GM23338 (cell line): ENCODE measurements around the gene LAMTOR1. TPM values are rescaled to one million over a fixed set of nuclear protein-coding genes. Genes with fewer than 3 reads are reported as not detected.
A peak's percentile ranks its signal among the peaks of the same experiment; 100 is the strongest.

Experiments used
- ATAC-seq: fragments of 200-7000 bp; cut with Tn5 transposase; 3 replicates; pipeline ENCODE4 v1.9.1; 2020
- DNase-seq: peaks from one replicate; pipeline ENCODE4 v3.0.0-alpha.2; 2015; ENCODE audit warnings: low spot score
- H2AFZ ChIP-seq: fragments of 200-600 bp; sonication (generic); 2 replicates; pipeline ENCODE4 v1.8.0; 2016; ENCODE audit warnings: antibody characterized with exemption, mild to moderate bottlenecking, moderate library complexity
- H3F3A ChIP-seq: fragments of 200-600 bp; sonication (generic); replicated peaks from 2 replicates; pipeline ENCODE4 v1.8.0; 2017; ENCODE audit warnings: antibody characterized with exemption, mixed run types, low read depth
- H3K27ac ChIP-seq: fragments of 200-600 bp; sonication (generic); 2 replicates; pipeline ENCODE4 v1.6.1; 2016; ENCODE audit warnings: low read depth
- H3K27me3 ChIP-seq: fragments of 200-600 bp; sonication (generic); 2 replicates; pipeline ENCODE4 v1.8.0; 2016; ENCODE audit warnings: mild to moderate bottlenecking, mixed run types, moderate library complexity; ENCODE audit not compliant: insufficient read depth
- H3K36me3 ChIP-seq: fragments of 200-600 bp; sonication (generic); 2 replicates; pipeline ENCODE4 v1.8.0; 2016; ENCODE audit warnings: mild to moderate bottlenecking; ENCODE audit not compliant: insufficient read depth
- H3K4me1 ChIP-seq: fragments of 200-600 bp; sonication (generic); 2 replicates; pipeline ENCODE4 v1.8.0; 2016; ENCODE audit warnings: mild to moderate bottlenecking, moderate library complexity; ENCODE audit not compliant: insufficient read depth
- H3K4me2 ChIP-seq: fragments of 200-600 bp; sonication (generic); 2 replicates; pipeline ENCODE4 v1.7.1; 2017; ENCODE audit warnings: mixed run types
- H3K4me3 ChIP-seq: fragments of 200-600 bp; sonication (generic); 2 replicates; pipeline ENCODE4 v1.6.1; 2016; ENCODE audit warnings: mixed run types
- H3K79me2 ChIP-seq: fragments of 200-600 bp; sonication (generic); replicated peaks from 2 replicates; pipeline ENCODE4 v1.8.0; 2017; ENCODE audit warnings: mild to moderate bottlenecking; ENCODE audit not compliant: insufficient read depth
- H3K9me2 ChIP-seq: fragments of 200-600 bp; sonication (generic); 2 replicates; pipeline ENCODE4 v1.8.0; 2017; ENCODE audit not compliant: insufficient read depth
- H4K20me1 ChIP-seq: fragments of 200-600 bp; sonication (generic); replicated peaks from 2 replicates; pipeline ENCODE4 v1.8.0; 2017; ENCODE audit warnings: mild to moderate bottlenecking; ENCODE audit not compliant: insufficient read depth
- H3K27ac Mint-ChIP-seq: 2 replicates; pipeline ENCODE4 v1.8.0; 2020; ENCODE audit warnings: inconsistent platforms, mild to moderate bottlenecking, moderate library complexity, mixed read lengths
- H3K27me3 Mint-ChIP-seq: 3 replicates; pipeline ENCODE4 v1.8.0; 2022; ENCODE audit warnings: low read depth, mild to moderate bottlenecking, moderate library complexity, mixed read lengths, inconsistent platforms; ENCODE audit not compliant: insufficient read depth, poor library complexity
- H3K36me3 Mint-ChIP-seq: 3 replicates; pipeline ENCODE4 v1.8.0; 2021; ENCODE audit warnings: low read depth, mild to moderate bottlenecking, inconsistent platforms, moderate library complexity, mixed read lengths
- H3K4me1 Mint-ChIP-seq: 3 replicates; pipeline ENCODE4 v1.8.0; 2020; ENCODE audit warnings: mild to moderate bottlenecking, inconsistent platforms, mixed read lengths
- H3K4me3 Mint-ChIP-seq: 3 replicates; pipeline ENCODE4 v1.8.0; 2021; ENCODE audit warnings: moderate library complexity, mild to moderate bottlenecking, inconsistent platforms, mixed read lengths
- H3K9me3 Mint-ChIP-seq: 3 replicates; pipeline ENCODE4 v1.8.0; 2020; ENCODE audit warnings: moderate library complexity, mild to moderate bottlenecking, inconsistent platforms, mixed read lengths
- CREB1 ChIP-seq: fragments of 250-450 bp; sonication (Bioruptor Pico); IDR thresholded peaks from 2 replicates; pipeline ENCODE4 v1.5.0; 2020; ENCODE audit warnings: low read depth, mild to moderate bottlenecking, moderate library complexity
- EZH2 ChIP-seq: fragments of 200-600 bp; sonication (generic); IDR thresholded peaks from one replicate; pipeline ENCODE4 v1.8.0; 2017; ENCODE audit warnings: antibody characterized with exemption, mild to moderate bottlenecking, low read depth; ENCODE audit not compliant: unreplicated experiment
- EZH2phosphoT487 ChIP-seq: fragments of 200-600 bp; sonication (generic); IDR thresholded peaks from one replicate; pipeline ENCODE4 v1.8.1; 2018; ENCODE audit warnings: antibody characterized with exemption; ENCODE audit not compliant: unreplicated experiment
- JUNB ChIP-seq: IDR thresholded peaks from one replicate; pipeline ENCODE4 v1.6.1; 2016; ENCODE audit warnings: antibody characterized with exemption; ENCODE audit not compliant: unreplicated experiment
- NANOG ChIP-seq: IDR thresholded peaks from 2 replicates; pipeline ENCODE4 v1.6.1; 2016; ENCODE audit warnings: antibody characterized with exemption, borderline replicate concordance
- POLR2AphosphoS5 ChIP-seq: IDR thresholded peaks from 2 replicates; pipeline ENCODE4 v1.6.1; 2016; ENCODE audit warnings: antibody characterized with exemption, low read depth
- STAT1 ChIP-seq: IDR thresholded peaks from one replicate; pipeline ENCODE4 v1.6.1; 2016; ENCODE audit warnings: antibody characterized with exemption; ENCODE audit not compliant: unreplicated experiment
- ZNF114 ChIP-seq: fragments of 250-450 bp; sonication (Bioruptor Pico); IDR thresholded peaks from 2 replicates; pipeline ENCODE4 v1.5.0; 2020; ENCODE audit warnings: mild to moderate bottlenecking, moderate library complexity
- ZNF331 ChIP-seq: fragments of 250-450 bp; sonication (Bioruptor Pico); IDR thresholded peaks from 2 replicates; pipeline ENCODE4 v1.5.0; 2020; ENCODE audit warnings: low read depth, mild to moderate bottlenecking, moderate library complexity
- polyA plus RNA-seq: library from polyadenylated mRNA; unstranded; fragments of >200 nt; fragmentation: Nextera tagmentation; extraction: Ambion mirVana; gene quantifications from 2 replicates; pipeline ENCODE4 v1.2.1, GENCODE V29; 2016
- total RNA-seq: library from RNA; depleted of rRNA; stranded (reverse); fragments of >200 nt; shearing (Covaris generic); gene quantifications from 2 replicates; pipeline ENCODE4 v1.2.3, GENCODE V29; 2014
- TF ChIP-seq, protein P1 (sequence below): IDR thresholded peaks from 2 replicates; pipeline ENCODE4 v1.6.1; 2016; ENCODE audit warnings: antibody characterized with exemption
- TF ChIP-seq, protein P2 (sequence below), 2 experiments: fragments of 200-600 bp in 1 of 2; sonication (generic) in 1 of 2; conservative IDR thresholded peaks; 2 replicates each; pipeline versions ENCODE4 v1.5.1 to v1.6.1; 2016 to 2017; ENCODE audit warnings: antibody characterized with exemption in 2 of 2, low read depth in 2 of 2, mild to moderate bottlenecking in 2 of 2, moderate library complexity in 1 of 2
- TF ChIP-seq, protein P3 (sequence below): IDR thresholded peaks from one replicate; pipeline ENCODE4 v1.6.1; 2018; ENCODE audit warnings: antibody characterized with exemption; ENCODE audit not compliant: unreplicated experiment
- TF ChIP-seq, protein P4 (sequence below): fragments of 250-450 bp; sonication (Bioruptor Pico); IDR thresholded peaks from 2 replicates; pipeline ENCODE4 v1.5.0; 2020; ENCODE audit warnings: mild to moderate bottlenecking, moderate library complexity

The LAMTOR1 gene
- total and polyA plus RNA-seq, 2 experiments from 2014 or later = 112 to 157 TPM

DNA sequence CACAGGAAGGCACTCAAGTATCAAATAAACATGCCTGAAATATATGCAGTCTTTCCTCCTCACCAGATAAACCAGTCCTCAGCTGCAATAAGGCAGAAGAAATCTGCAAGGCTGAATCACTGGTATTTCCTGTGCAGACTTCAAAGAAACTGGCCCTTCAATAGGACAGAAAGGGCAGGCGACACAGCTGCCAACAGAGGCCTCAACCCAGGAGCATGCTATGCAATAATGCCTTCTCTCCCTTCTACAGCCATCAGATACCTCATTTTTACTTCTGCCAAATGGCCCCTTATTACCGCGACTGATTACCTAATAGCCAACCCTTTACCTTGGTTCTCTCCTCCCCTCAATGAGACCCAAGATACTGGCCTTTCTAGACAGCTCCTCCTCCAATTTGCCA, 30.7 kb downstream of the LAMTOR1 start:
- TF ChIP-seq ZNF114 (CRISPR knock-in tag) (no peak), EZH2phosphoT487 (no peak), CREB1 (CRISPR knock-in tag) (no peak), NANOG (no peak), EZH2 (no peak), ZNF331 (CRISPR knock-in tag) (no peak), JUNB (no peak), POLR2AphosphoS5 (no peak), STAT1 (no peak)
- TF ChIP-seq, protein P1, sequence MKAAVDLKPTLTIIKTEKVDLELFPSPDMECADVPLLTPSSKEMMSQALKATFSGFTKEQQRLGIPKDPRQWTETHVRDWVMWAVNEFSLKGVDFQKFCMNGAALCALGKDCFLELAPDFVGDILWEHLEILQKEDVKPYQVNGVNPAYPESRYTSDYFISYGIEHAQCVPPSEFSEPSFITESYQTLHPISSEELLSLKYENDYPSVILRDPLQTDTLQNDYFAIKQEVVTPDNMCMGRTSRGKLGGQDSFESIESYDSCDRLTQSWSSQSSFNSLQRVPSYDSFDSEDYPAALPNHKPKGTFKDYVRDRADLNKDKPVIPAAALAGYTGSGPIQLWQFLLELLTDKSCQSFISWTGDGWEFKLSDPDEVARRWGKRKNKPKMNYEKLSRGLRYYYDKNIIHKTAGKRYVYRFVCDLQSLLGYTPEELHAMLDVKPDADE = no peak
- TF ChIP-seq, protein P2, sequence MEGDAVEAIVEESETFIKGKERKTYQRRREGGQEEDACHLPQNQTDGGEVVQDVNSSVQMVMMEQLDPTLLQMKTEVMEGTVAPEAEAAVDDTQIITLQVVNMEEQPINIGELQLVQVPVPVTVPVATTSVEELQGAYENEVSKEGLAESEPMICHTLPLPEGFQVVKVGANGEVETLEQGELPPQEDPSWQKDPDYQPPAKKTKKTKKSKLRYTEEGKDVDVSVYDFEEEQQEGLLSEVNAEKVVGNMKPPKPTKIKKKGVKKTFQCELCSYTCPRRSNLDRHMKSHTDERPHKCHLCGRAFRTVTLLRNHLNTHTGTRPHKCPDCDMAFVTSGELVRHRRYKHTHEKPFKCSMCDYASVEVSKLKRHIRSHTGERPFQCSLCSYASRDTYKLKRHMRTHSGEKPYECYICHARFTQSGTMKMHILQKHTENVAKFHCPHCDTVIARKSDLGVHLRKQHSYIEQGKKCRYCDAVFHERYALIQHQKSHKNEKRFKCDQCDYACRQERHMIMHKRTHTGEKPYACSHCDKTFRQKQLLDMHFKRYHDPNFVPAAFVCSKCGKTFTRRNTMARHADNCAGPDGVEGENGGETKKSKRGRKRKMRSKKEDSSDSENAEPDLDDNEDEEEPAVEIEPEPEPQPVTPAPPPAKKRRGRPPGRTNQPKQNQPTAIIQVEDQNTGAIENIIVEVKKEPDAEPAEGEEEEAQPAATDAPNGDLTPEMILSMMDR (conservative IDR thresholded peaks at IDR 0.05; ENCODE audit: low read depth in 2 of 2) = no peak
- TF ChIP-seq, protein P3, sequence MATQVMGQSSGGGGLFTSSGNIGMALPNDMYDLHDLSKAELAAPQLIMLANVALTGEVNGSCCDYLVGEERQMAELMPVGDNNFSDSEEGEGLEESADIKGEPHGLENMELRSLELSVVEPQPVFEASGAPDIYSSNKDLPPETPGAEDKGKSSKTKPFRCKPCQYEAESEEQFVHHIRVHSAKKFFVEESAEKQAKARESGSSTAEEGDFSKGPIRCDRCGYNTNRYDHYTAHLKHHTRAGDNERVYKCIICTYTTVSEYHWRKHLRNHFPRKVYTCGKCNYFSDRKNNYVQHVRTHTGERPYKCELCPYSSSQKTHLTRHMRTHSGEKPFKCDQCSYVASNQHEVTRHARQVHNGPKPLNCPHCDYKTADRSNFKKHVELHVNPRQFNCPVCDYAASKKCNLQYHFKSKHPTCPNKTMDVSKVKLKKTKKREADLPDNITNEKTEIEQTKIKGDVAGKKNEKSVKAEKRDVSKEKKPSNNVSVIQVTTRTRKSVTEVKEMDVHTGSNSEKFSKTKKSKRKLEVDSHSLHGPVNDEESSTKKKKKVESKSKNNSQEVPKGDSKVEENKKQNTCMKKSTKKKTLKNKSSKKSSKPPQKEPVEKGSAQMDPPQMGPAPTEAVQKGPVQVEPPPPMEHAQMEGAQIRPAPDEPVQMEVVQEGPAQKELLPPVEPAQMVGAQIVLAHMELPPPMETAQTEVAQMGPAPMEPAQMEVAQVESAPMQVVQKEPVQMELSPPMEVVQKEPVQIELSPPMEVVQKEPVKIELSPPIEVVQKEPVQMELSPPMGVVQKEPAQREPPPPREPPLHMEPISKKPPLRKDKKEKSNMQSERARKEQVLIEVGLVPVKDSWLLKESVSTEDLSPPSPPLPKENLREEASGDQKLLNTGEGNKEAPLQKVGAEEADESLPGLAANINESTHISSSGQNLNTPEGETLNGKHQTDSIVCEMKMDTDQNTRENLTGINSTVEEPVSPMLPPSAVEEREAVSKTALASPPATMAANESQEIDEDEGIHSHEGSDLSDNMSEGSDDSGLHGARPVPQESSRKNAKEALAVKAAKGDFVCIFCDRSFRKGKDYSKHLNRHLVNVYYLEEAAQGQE = no peak
- TF ChIP-seq, protein P4, sequence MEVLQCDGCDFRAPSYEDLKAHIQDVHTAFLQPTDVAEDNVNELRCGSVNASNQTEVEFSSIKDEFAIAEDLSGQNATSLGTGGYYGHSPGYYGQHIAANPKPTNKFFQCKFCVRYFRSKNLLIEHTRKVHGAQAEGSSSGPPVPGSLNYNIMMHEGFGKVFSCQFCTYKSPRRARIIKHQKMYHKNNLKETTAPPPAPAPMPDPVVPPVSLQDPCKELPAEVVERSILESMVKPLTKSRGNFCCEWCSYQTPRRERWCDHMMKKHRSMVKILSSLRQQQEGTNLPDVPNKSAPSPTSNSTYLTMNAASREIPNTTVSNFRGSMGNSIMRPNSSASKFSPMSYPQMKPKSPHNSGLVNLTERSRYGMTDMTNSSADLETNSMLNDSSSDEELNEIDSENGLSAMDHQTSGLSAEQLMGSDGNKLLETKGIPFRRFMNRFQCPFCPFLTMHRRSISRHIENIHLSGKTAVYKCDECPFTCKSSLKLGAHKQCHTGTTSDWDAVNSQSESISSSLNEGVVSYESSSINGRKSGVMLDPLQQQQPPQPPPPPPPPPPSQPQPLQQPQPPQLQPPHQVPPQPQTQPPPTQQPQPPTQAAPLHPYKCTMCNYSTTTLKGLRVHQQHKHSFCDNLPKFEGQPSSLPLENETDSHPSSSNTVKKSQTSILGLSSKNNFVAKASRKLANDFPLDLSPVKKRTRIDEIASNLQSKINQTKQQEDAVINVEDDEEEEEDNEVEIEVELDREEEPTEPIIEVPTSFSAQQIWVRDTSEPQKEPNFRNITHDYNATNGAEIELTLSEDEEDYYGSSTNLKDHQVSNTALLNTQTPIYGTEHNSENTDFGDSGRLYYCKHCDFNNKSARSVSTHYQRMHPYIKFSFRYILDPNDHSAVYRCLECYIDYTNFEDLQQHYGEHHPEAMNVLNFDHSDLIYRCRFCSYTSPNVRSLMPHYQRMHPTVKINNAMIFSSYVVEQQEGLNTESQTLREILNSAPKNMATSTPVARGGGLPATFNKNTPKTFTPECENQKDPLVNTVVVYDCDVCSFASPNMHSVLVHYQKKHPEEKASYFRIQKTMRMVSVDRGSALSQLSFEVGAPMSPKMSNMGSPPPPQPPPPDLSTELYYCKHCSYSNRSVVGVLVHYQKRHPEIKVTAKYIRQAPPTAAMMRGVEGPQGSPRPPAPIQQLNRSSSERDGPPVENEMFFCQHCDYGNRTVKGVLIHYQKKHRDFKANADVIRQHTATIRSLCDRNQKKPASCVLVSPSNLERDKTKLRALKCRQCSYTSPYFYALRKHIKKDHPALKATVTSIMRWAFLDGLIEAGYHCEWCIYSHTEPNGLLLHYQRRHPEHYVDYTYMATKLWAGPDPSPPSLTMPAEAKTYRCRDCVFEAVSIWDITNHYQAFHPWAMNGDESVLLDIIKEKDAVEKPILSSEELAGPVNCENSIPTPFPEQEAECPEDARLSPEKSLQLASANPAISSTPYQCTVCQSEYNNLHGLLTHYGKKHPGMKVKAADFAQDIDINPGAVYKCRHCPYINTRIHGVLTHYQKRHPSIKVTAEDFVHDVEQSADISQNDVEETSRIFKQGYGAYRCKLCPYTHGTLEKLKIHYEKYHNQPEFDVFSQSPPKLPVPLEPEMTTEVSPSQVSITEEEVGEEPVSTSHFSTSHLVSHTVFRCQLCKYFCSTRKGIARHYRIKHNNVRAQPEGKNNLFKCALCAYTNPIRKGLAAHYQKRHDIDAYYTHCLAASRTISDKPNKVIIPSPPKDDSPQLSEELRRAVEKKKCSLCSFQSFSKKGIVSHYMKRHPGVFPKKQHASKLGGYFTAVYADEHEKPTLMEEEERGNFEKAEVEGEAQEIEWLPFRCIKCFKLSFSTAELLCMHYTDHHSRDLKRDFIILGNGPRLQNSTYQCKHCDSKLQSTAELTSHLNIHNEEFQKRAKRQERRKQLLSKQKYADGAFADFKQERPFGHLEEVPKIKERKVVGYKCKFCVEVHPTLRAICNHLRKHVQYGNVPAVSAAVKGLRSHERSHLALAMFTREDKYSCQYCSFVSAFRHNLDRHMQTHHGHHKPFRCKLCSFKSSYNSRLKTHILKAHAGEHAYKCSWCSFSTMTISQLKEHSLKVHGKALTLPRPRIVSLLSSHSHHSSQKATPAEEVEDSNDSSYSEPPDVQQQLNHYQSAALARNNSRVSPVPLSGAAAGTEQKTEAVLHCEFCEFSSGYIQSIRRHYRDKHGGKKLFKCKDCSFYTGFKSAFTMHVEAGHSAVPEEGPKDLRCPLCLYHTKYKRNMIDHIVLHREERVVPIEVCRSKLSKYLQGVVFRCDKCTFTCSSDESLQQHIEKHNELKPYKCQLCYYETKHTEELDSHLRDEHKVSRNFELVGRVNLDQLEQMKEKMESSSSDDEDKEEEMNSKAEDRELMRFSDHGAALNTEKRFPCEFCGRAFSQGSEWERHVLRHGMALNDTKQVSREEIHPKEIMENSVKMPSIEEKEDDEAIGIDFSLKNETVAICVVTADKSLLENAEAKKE (CRISPR knock-in tag) = no peak
- no peak overlapping the region for H2AFZ ChIP-seq
- no peaks in the 10 kb centered on the region for H3F3A ChIP-seq
- H3K4me1 Mint-ChIP-seq = peaks cover 34% of the 10 kb centered on the region
- peak; percentile 12 for DNase-seq
- H3K4me1 ChIP-seq = peaks cover 13% of the 10 kb centered on the region; the same call in 1 of the 2 replicates
- peaks cover 91% of the 10 kb centered on the region for H3K79me2 ChIP-seq
- 0 out of 2 replicates have a peak overlapping the region, but pooled peaks have one; percentile 13 for H3K27ac Mint-ChIP-seq
- no peaks in the 10 kb centered on the region for H3K27me3 ChIP-seq
- no peaks in the 10 kb centered on the region for H3K9me3 Mint-ChIP-seq
- H3K4me2 ChIP-seq = no peak overlapping the region
- 0 out of 2 replicates have a peak overlapping the region, but pooled peaks have one; percentile 59 for H3K27ac ChIP-seq
- peaks cover 5% of the 10 kb centered on the region for H3K27me3 Mint-ChIP-seq
- peaks cover 43% of the 10 kb centered on the region for H4K20me1 ChIP-seq
- no peaks in the 10 kb centered on the region for H3K36me3 ChIP-seq
- no peak overlapping the region for H3K4me3 ChIP-seq
- no peak for ATAC-seq
- H3K9me2 ChIP-seq = no peaks in the 10 kb centered on the region
- peaks cover 20% of the 10 kb centered on the region for H3K36me3 Mint-ChIP-seq
- H3K4me3 Mint-ChIP-seq = no peak overlapping the region
